Neural progenitor cell (in vitro differentiated cells): ENCODE data around the gene OR52E5. TPM values are rescaled to one million over a fixed set of nuclear protein-coding genes. Genes with fewer than 3 reads are reported as not detected.

Experiments used
- DNase-seq: peaks from one replicate; pipeline ENCODE4 v3.0.0-alpha.2; 2016; ENCODE audit warnings: low spot score
- H2AFZ ChIP-seq: fragments of 200-600 bp; sonication (generic); replicated peaks from 2 replicates; pipeline ENCODE4 v1.6.1; 2016; ENCODE audit warnings: antibody characterized with exemption
- H3F3A ChIP-seq: fragments of 200-600 bp; sonication (generic); 2 replicates; pipeline ENCODE4 v1.6.1; 2016; ENCODE audit warnings: antibody characterized with exemption, low read depth
- H3K27ac ChIP-seq: fragments of 200-600 bp; sonication (generic); 2 replicates; pipeline ENCODE4 v1.5.1; 2016; ENCODE audit warnings: mild to moderate bottlenecking
- H3K27me3 ChIP-seq: fragments of 200-600 bp; sonication (generic); 2 replicates; pipeline ENCODE4 v1.6.1; 2016; ENCODE audit warnings: mild to moderate bottlenecking, moderate library complexity
- H3K36me3 ChIP-seq: fragments of 200-600 bp; sonication (generic); 2 replicates; pipeline ENCODE4 v1.5.1; 2016
- H3K4me1 ChIP-seq: fragments of 200-600 bp; sonication (generic); 2 replicates; pipeline ENCODE4 v1.6.1; 2016; ENCODE audit warnings: mixed run types
- H3K4me2 ChIP-seq: fragments of 200-600 bp; sonication (generic); 2 replicates; pipeline ENCODE4 v1.6.1; 2016
- H3K4me3 ChIP-seq: fragments of 200-600 bp; sonication (generic); 2 replicates; pipeline ENCODE4 v1.5.1; 2016
- H3K79me2 ChIP-seq: fragments of 200-600 bp; sonication (generic); 2 replicates; pipeline ENCODE4 v1.6.1; 2016; ENCODE audit warnings: low read depth
- H3K9ac ChIP-seq: fragments of 200-600 bp; sonication (generic); 2 replicates; pipeline ENCODE4 v1.6.1; 2016
- H3K9me3 ChIP-seq: fragments of 200-600 bp; sonication (generic); 2 replicates; pipeline ENCODE4 v1.5.1; 2016; ENCODE audit warnings: low read depth
- H4K20me1 ChIP-seq: fragments of 200-600 bp; sonication (generic); 2 replicates; pipeline ENCODE4 v1.6.1; 2016; ENCODE audit warnings: low read depth
- H3K27ac Mint-ChIP-seq: 3 replicates; pipeline ENCODE4 v1.8.0; 2021; ENCODE audit warnings: mixed read lengths
- H3K27me3 Mint-ChIP-seq: 2 replicates; pipeline ENCODE4 v1.8.0; 2022; ENCODE audit warnings: low read depth, mild to moderate bottlenecking, inconsistent platforms, moderate library complexity, mixed read lengths; ENCODE audit not compliant: insufficient read depth
- H3K36me3 Mint-ChIP-seq: 3 replicates; pipeline ENCODE4 v1.8.0; 2021; ENCODE audit warnings: mixed read lengths
- H3K4me1 Mint-ChIP-seq: 3 replicates; pipeline ENCODE4 v1.8.0; 2021; ENCODE audit warnings: mixed read lengths
- H3K4me3 Mint-ChIP-seq: 3 replicates; pipeline ENCODE4 v1.8.0; 2021; ENCODE audit warnings: mild to moderate bottlenecking, moderate library complexity, mixed read lengths
- H3K9me3 Mint-ChIP-seq: 3 replicates; pipeline ENCODE4 v1.8.0; 2020; ENCODE audit warnings: mixed read lengths
- CTCF ChIP-seq: fragments of 200-600 bp; sonication (generic); IDR thresholded peaks from 2 replicates; pipeline ENCODE4 v1.5.1; 2017; ENCODE audit warnings: antibody characterized with exemption, mild to moderate bottlenecking
- EZH2 ChIP-seq: fragments of 200-600 bp; sonication (generic); IDR thresholded peaks from 2 replicates; pipeline ENCODE4 v1.6.1; 2017; ENCODE audit warnings: antibody characterized with exemption, mild to moderate bottlenecking, moderate library complexity
- EZH2phosphoT487 ChIP-seq: fragments of 200-600 bp; sonication (generic); IDR thresholded peaks from 2 replicates; pipeline ENCODE4 v1.6.1; 2017; ENCODE audit warnings: antibody characterized with exemption
- total RNA-seq: library from RNA; depleted of rRNA; stranded (reverse); fragments of >200 nt; gene quantifications from 2 replicates; pipeline ENCODE4 v1.2.3, GENCODE V29; 2015; ENCODE audit warnings: low replicate concordance

Gene OR52E5
- total RNA-seq, 1 donor from 2014 or later = not detected

- Histone ChIP-seq H4K20me1 (no peaks in the 10 kb centered on the region), H3K4me1 (no peaks in the 10 kb centered on the region), H3F3A (no peaks in the 10 kb centered on the region), H3K27me3 (no peaks in the 10 kb centered on the region), H3K9me3 (no peaks in the 10 kb centered on the region), H3K27ac (no peak overlapping the region), H3K9ac (no peak overlapping the region), H3K4me3 (no peak overlapping the region), H3K79me2 (no peaks in the 10 kb centered on the region), H3K36me3 (no peaks in the 10 kb centered on the region), H2AFZ (no peak overlapping the region), H3K4me2 (no peak overlapping the region)
- H3K4me3 Mint-ChIP-seq = no peak overlapping the region
- H3K4me1 Mint-ChIP-seq = no peaks in the 10 kb centered on the region
- H3K36me3 Mint-ChIP-seq = peaks cover 2% of the 10 kb centered on the region
- DNase-seq = no peak
- peaks cover 8% of the 10 kb centered on the region for H3K27me3 Mint-ChIP-seq
- TF ChIP-seq EZH2phosphoT487 = no peak
- TF ChIP-seq CTCF = no peak
- TF ChIP-seq EZH2 = no peak
- H3K9me3 Mint-ChIP-seq = peaks cover 25% of the 10 kb centered on the region
- no peak overlapping the region for H3K27ac Mint-ChIP-seq
Measured at GRCh38 chr11:5929571-5930368, 36.8 kb downstream of the OR52E5 start.

- Mint-ChIP-seq H3K27me3 (peaks cover 6% of the 10 kb centered on the region), H3K36me3 (peaks cover 2% of the 10 kb centered on the region), H3K4me3 (no peak overlapping the region), H3K27ac (no peak overlapping the region), H3K9me3 (peaks cover 27% of the 10 kb centered on the region), H3K4me1 (no peaks in the 10 kb centered on the region)
- no peaks in the 10 kb centered on the region for H3K9me3 ChIP-seq
- H3F3A ChIP-seq = no peaks in the 10 kb centered on the region
- H3K4me2 ChIP-seq = no peak overlapping the region
- H3K79me2 ChIP-seq = no peaks in the 10 kb centered on the region
- no peak overlapping the region for H3K27ac ChIP-seq
- no peak overlapping the region for H2AFZ ChIP-seq
- TF ChIP-seq EZH2 (no peak), CTCF (no peak), EZH2phosphoT487 (no peak)
- no peaks in the 10 kb centered on the region for H3K27me3 ChIP-seq
- no peaks in the 10 kb centered on the region for H3K36me3 ChIP-seq
- H3K4me3 ChIP-seq = no peak overlapping the region
- no peak for DNase-seq
- no peak overlapping the region for H3K9ac ChIP-seq
- H4K20me1 ChIP-seq = no peaks in the 10 kb centered on the region
- H3K4me1 ChIP-seq = no peaks in the 10 kb centered on the region
Measured at GRCh38 chr11:5930614-5931013, 37.6 kb downstream of the OR52E5 start.

- no peaks in the 10 kb centered on the region for H3K27me3 ChIP-seq
- peaks cover 10% of the 10 kb centered on the region for H3K27me3 Mint-ChIP-seq
Measured at GRCh38 chr11:5931061-5931460, 38.1 kb downstream of the OR52E5 start.

More at GRCh38 chr11:5931061-5931460, 38.1 kb downstream of the OR52E5 start:
- H3K4me3 Mint-ChIP-seq = no peak overlapping the region
- no peak overlapping the region for H3K27ac Mint-ChIP-seq
- no peak for DNase-seq
- Histone ChIP-seq H3K4me3 (no peak overlapping the region), H2AFZ (no peak overlapping the region), H3F3A (no peaks in the 10 kb centered on the region), H3K27ac (no peak overlapping the region), H3K4me1 (no peaks in the 10 kb centered on the region), H4K20me1 (no peaks in the 10 kb centered on the region), H3K36me3 (no peaks in the 10 kb centered on the region), H3K9me3 (no peaks in the 10 kb centered on the region), H3K4me2 (no peak overlapping the region), H3K79me2 (no peaks in the 10 kb centered on the region), H3K9ac (no peak overlapping the region)
- TF ChIP-seq EZH2 (no peak), CTCF (no peak), EZH2phosphoT487 (no peak)
- H3K4me1 Mint-ChIP-seq = no peaks in the 10 kb centered on the region
- peaks cover 27% of the 10 kb centered on the region for H3K9me3 Mint-ChIP-seq
- peaks cover 2% of the 10 kb centered on the region for H3K36me3 Mint-ChIP-seq
